Liver (tissue), 3 donors: ENCODE data around the gene SDF4.

Experiments
- ATF3 ChIP-seq: IDR thresholded peaks from 2 replicates; pipeline ENCODE4 v1.6.1; 2016; ENCODE audit warnings: antibody characterized with exemption
- JUND ChIP-seq, 2 donors: IDR thresholded peaks; 2 replicates each; pipeline ENCODE4 v1.6.1; 2016; ENCODE audit warnings: antibody characterized with exemption in 2 of 2
- TAF1 ChIP-seq: conservative IDR thresholded peaks from 2 replicates; pipeline ENCODE4 v1.6.1; 2016; ENCODE audit warnings: antibody characterized with exemption, mild to moderate bottlenecking
- TF ChIP-seq, protein P1 (sequence below): fragments of 150-350 bp; IDR thresholded peaks from 2 replicates; pipeline ENCODE4 v1.5.1; 2017; ENCODE audit warnings: improper control_type of control experiment, low read depth, low read length; ENCODE audit not compliant: missing input control
- TF ChIP-seq, protein P2 (sequence below): IDR thresholded peaks from 2 replicates; pipeline ENCODE4 v1.6.1; 2016; ENCODE audit warnings: antibody characterized with exemption
- donor health status: healthy.
- donor health status: healthy.

- TF ChIP-seq, protein P1, sequence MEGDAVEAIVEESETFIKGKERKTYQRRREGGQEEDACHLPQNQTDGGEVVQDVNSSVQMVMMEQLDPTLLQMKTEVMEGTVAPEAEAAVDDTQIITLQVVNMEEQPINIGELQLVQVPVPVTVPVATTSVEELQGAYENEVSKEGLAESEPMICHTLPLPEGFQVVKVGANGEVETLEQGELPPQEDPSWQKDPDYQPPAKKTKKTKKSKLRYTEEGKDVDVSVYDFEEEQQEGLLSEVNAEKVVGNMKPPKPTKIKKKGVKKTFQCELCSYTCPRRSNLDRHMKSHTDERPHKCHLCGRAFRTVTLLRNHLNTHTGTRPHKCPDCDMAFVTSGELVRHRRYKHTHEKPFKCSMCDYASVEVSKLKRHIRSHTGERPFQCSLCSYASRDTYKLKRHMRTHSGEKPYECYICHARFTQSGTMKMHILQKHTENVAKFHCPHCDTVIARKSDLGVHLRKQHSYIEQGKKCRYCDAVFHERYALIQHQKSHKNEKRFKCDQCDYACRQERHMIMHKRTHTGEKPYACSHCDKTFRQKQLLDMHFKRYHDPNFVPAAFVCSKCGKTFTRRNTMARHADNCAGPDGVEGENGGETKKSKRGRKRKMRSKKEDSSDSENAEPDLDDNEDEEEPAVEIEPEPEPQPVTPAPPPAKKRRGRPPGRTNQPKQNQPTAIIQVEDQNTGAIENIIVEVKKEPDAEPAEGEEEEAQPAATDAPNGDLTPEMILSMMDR: no peak
- TF ChIP-seq JUND (IDR thresholded peaks at IDR 0.05): no peak
- TF ChIP-seq ATF3: no peak
- TF ChIP-seq, protein P2, sequence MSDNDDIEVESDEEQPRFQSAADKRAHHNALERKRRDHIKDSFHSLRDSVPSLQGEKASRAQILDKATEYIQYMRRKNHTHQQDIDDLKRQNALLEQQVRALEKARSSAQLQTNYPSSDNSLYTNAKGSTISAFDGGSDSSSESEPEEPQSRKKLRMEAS: no peak
- TF ChIP-seq TAF1: no peak
These were observed 63.9 kb downstream of the SDF4 start for GRCh38 chr1:1167841-1168450.
